ENCODE results near the gene GPAM. TPM values are rescaled to one million over a fixed set of nuclear protein-coding genes. Genes with fewer than 3 reads are reported as not detected.

GPAM gene
- total RNA-seq, 1 experiment from 2014 or later: 16.0 TPM

GRCh38 chr10:112216966-112217365 is 33.4 kb upstream of the GPAM start:
- no peaks in the 10 kb centered on the region for H3K79me1 ChIP-seq (ENCODE audit: insufficient read depth, low read depth, low read length, poor library complexity, severe bottlenecking)
- no peak overlapping the region for H3K4me3 Mint-ChIP-seq
- no peak overlapping the region for H3K14ac ChIP-seq (ENCODE audit: insufficient read depth, low read length)
- no peak overlapping the region for H3T11ph ChIP-seq (ENCODE audit: low read length)
- no peak overlapping the region for H2AFZ ChIP-seq (ENCODE audit: low read length)
- no peak overlapping the region for H2AK5ac ChIP-seq (ENCODE audit: insufficient read length, low read length)
- H3K79me2 ChIP-seq (ENCODE audit: insufficient read depth, low read length): no peaks in the 10 kb centered on the region
- H3K4me2 ChIP-seq (ENCODE audit: insufficient read depth, insufficient read length, low read length): no peak overlapping the region
- no peak overlapping the region for H2BK20ac ChIP-seq (ENCODE audit: low read depth, low read length, poor library complexity, severe bottlenecking)
- WGBS (ENCODE audit: extremely low coverage, insufficient read length, low lambda C conversion rate): no CpG with 5 or more reads among the region's 5 CpGs
- DNase-seq: no peak
- no peaks in the 10 kb centered on the region for H3K23me2 ChIP-seq (ENCODE audit: insufficient read length, low read depth, low read length, poor library complexity, severe bottlenecking)
- no peaks in the 10 kb centered on the region for H4K20me1 ChIP-seq (ENCODE audit: control insufficient read depth, insufficient read depth, insufficient read length)
- TF ChIP-seq CTCF (conservative IDR thresholded peaks at IDR 0.05): no peak
- no peak overlapping the region for H4K8ac ChIP-seq (replicated peaks; ENCODE audit: insufficient read length, low read depth, low read length)
- H2BK12ac ChIP-seq (ENCODE audit: insufficient read length, low read depth, low read length): no peak overlapping the region
- H3K4ac ChIP-seq (ENCODE audit: low read depth, low read length): no peak overlapping the region
- peaks cover 4 to 13% of the 10 kb centered on the region in 2 experiments; a peak in 3 of 4 replicates for H3K4me1 Mint-ChIP-seq
- H3K36me3 Mint-ChIP-seq (ENCODE audit: insufficient read depth in 1 of 3, low read depth in 3 of 3): no peaks in the 10 kb centered on the region; a peak in 1 of 7 replicates
- no peaks in the 10 kb centered on the region for H3K4me1 ChIP-seq (ENCODE audit: insufficient read depth, low read length)
- no peak overlapping the region for H4K91ac ChIP-seq (ENCODE audit: insufficient read length, low read depth, low read length)
- H3K18ac ChIP-seq (ENCODE audit: insufficient read length, low read depth, low read length): no peak overlapping the region
- H2BK120ac ChIP-seq (ENCODE audit: low read depth, low read length, poor library complexity, severe bottlenecking): no peak overlapping the region
- no peaks in the 10 kb centered on the region; the same call in 1 of the 2 replicates for H3K27me3 Mint-ChIP-seq (ENCODE audit: low read depth)
- H3K27ac Mint-ChIP-seq: no peak overlapping the region; a peak in 1 of 7 replicates
- no peak overlapping the region for H3K56ac ChIP-seq (ENCODE audit: insufficient read length, low read depth, low read length)
- H3K27me3 ChIP-seq (ENCODE audit: insufficient read depth, low read length): no peaks in the 10 kb centered on the region
- peaks cover 3 to 10% of the 10 kb centered on the region in 2 experiments; a peak in 4 of 5 replicates for H3K9me3 Mint-ChIP-seq
- H2BK15ac ChIP-seq (ENCODE audit: low read depth, low read length): no peak overlapping the region
- no peaks in the 10 kb centered on the region for H3K9me3 ChIP-seq (ENCODE audit: control insufficient read depth, low read depth, low read length)
- no peak overlapping the region for H3K27ac ChIP-seq (ENCODE audit: insufficient read length, low read depth, low read length)
- H2BK5ac ChIP-seq (ENCODE audit: insufficient read length, low read length): no peak overlapping the region
- H3K9ac ChIP-seq (ENCODE audit: extremely low read depth, insufficient read length, low read length): no peak overlapping the region
- H3K23ac ChIP-seq (ENCODE audit: insufficient read length, low read depth, low read length): no peak overlapping the region
- H4K5ac ChIP-seq (ENCODE audit: insufficient read length, low read depth, low read length): no peak overlapping the region

Data from H9 (cell line).